HEK293 (cell line): ENCODE results near the gene PPFIBP1.

Experiments used
- CTCF ChIP-seq: fragments of 450-650 bp; formaldehyde crosslinking; IDR thresholded peaks from 2 replicates; pipeline ENCODE4 v1.5.1; 2016; ENCODE audit warnings: missing biosample characterization, missing genetic modification characterization
- IKZF3 ChIP-seq: fragments of 450-650 bp; IDR thresholded peaks from 2 replicates; pipeline ENCODE4 v1.5.0; 2018; ENCODE audit warnings: missing biosample characterization, mild to moderate bottlenecking, missing genetic modification characterization, moderate library complexity
- ZNF776 ChIP-seq: fragments of 450-650 bp; formaldehyde crosslinking; IDR thresholded peaks from 2 replicates; pipeline ENCODE4 v1.5.0; 2017; ENCODE audit warnings: missing biosample characterization, missing genetic modification characterization, borderline replicate concordance
- ZNF785 ChIP-seq: fragments of 450-650 bp; formaldehyde crosslinking; IDR thresholded peaks from 2 replicates; pipeline ENCODE4 v1.5.1; 2016; ENCODE audit warnings: missing biosample characterization, missing genetic modification characterization
- TF ChIP-seq, protein P1 (sequence below): fragments of 450-650 bp; formaldehyde crosslinking; IDR thresholded peaks from 2 replicates; pipeline ENCODE4 v1.5.1; 2016; ENCODE audit warnings: missing biosample characterization, missing genetic modification characterization, low read depth
- TF ChIP-seq, protein P2 (sequence below): fragments of 450-650 bp; formaldehyde crosslinking; IDR thresholded peaks from 2 replicates; pipeline ENCODE4 v1.5.1; 2016; ENCODE audit warnings: missing biosample characterization, missing genetic modification characterization
- TF ChIP-seq, protein P3 (sequence below): fragments of 450-650 bp; formaldehyde crosslinking; IDR thresholded peaks from 2 replicates; pipeline ENCODE4 v1.5.1; 2016; ENCODE audit warnings: missing biosample characterization, missing genetic modification characterization, borderline replicate concordance

GRCh38 chr12:27585739-27586265, 61.8 kb downstream of the PPFIBP1 start:
- no peak for TF ChIP-seq CTCF
- no peak for TF ChIP-seq ZNF785 (tag by site-specific recombination)
- TF ChIP-seq, protein P1, sequence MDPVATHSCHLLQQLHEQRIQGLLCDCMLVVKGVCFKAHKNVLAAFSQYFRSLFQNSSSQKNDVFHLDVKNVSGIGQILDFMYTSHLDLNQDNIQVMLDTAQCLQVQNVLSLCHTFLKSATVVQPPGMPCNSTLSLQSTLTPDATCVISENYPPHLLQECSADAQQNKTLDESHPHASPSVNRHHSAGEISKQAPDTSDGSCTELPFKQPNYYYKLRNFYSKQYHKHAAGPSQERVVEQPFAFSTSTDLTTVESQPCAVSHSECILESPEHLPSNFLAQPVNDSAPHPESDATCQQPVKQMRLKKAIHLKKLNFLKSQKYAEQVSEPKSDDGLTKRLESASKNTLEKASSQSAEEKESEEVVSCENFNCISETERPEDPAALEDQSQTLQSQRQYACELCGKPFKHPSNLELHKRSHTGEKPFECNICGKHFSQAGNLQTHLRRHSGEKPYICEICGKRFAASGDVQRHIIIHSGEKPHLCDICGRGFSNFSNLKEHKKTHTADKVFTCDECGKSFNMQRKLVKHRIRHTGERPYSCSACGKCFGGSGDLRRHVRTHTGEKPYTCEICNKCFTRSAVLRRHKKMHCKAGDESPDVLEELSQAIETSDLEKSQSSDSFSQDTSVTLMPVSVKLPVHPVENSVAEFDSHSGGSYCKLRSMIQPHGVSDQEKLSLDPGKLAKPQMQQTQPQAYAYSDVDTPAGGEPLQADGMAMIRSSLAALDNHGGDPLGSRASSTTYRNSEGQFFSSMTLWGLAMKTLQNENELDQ: no peak
- TF ChIP-seq, protein P2, sequence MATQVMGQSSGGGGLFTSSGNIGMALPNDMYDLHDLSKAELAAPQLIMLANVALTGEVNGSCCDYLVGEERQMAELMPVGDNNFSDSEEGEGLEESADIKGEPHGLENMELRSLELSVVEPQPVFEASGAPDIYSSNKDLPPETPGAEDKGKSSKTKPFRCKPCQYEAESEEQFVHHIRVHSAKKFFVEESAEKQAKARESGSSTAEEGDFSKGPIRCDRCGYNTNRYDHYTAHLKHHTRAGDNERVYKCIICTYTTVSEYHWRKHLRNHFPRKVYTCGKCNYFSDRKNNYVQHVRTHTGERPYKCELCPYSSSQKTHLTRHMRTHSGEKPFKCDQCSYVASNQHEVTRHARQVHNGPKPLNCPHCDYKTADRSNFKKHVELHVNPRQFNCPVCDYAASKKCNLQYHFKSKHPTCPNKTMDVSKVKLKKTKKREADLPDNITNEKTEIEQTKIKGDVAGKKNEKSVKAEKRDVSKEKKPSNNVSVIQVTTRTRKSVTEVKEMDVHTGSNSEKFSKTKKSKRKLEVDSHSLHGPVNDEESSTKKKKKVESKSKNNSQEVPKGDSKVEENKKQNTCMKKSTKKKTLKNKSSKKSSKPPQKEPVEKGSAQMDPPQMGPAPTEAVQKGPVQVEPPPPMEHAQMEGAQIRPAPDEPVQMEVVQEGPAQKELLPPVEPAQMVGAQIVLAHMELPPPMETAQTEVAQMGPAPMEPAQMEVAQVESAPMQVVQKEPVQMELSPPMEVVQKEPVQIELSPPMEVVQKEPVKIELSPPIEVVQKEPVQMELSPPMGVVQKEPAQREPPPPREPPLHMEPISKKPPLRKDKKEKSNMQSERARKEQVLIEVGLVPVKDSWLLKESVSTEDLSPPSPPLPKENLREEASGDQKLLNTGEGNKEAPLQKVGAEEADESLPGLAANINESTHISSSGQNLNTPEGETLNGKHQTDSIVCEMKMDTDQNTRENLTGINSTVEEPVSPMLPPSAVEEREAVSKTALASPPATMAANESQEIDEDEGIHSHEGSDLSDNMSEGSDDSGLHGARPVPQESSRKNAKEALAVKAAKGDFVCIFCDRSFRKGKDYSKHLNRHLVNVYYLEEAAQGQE (tag by site-specific recombination): no peak
- TF ChIP-seq, protein P3, sequence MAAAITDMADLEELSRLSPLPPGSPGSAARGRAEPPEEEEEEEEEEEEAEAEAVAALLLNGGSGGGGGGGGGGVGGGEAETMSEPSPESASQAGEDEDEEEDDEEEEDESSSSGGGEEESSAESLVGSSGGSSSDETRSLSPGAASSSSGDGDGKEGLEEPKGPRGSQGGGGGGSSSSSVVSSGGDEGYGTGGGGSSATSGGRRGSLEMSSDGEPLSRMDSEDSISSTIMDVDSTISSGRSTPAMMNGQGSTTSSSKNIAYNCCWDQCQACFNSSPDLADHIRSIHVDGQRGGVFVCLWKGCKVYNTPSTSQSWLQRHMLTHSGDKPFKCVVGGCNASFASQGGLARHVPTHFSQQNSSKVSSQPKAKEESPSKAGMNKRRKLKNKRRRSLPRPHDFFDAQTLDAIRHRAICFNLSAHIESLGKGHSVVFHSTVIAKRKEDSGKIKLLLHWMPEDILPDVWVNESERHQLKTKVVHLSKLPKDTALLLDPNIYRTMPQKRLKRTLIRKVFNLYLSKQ (tag by site-specific recombination): no peak
- TF ChIP-seq IKZF3: no peak
- TF ChIP-seq ZNF776 (tag by site-specific recombination): no peak
